NCI-H146 (cell line): Measurements from ENCODE around the gene DGKD.

Source experiments
- DNase-seq: peaks from one replicate; lab custom pipeline; 2025; lab: John Stamatoyannopoulos, UW

Gene DGKD

DNA sequence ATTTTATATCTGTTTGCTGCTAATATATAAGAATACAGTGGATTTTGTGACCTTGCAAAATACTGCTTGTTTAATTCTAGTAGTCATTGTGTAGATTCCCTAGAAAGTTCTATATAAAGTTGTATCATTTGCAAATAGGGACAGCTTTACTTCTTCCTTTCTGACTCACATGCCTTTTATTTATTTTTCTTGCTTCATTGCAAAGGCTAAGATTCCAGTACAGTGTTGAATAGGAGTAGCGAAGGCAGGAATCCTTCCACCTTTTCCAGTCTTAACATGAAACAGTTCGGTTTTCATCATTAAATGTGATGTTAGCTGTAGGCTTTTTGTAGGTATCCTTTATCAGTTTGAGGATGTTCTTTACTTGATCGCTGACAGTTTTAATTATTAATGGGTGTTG is 58.1 kb downstream of the DGKD start:
- no peak for DNase-seq

DNA sequence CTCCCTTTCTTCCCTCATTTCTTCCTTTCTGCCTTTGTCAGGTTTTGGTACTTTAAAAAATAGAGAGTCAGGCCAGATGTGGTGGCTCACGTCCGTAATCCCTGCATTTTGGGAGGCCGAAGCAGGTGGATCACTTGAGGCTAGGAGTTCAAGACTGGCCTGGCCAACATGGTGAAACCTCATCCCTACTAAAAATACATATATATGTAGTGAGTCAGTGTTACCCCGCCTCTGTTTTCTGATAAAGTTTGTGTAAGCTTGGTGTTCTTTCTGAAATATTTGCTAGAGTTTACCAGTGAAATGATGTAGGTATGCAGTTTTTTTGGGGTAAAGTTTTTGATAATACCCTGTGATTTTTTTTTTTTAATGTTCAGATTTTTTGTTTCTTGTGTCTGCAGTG is 58.8 kb downstream of the DGKD start:
- DNase-seq, result no peak

DNA sequence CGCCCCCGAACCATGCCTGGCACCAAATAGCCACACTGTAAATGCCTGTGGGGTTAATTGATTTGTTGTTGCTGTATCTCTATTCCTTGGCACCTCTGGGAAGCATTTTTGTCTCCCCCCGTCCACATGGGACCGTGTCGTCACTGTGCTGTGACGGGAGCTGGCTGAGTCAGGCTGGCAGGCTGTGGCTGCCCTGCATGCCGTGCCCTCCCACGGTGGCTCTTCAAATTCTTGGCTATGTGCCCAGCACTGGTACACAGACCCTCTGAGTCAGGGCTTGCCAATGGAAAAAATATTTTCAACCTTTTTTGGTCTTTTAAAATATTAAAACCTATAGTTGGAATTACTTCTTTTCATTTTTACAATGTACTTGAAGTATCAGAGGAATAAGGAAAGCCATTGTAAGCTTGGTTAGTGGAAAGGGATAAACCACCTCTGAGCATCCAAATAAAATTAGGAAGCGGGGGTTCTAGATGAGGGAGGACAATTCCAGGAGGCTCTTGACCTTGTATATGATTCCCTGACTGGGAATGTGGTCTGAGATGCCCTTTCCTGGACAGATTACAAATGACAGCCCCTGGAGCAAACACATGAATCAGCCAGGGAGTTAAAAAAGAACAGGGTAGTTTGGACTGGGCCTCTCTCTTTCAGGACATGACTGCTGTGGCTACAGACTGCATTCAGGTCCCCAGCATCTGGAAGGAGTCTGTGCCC is 59.4 kb downstream of the DGKD start:
- no peak for DNase-seq

DNA sequence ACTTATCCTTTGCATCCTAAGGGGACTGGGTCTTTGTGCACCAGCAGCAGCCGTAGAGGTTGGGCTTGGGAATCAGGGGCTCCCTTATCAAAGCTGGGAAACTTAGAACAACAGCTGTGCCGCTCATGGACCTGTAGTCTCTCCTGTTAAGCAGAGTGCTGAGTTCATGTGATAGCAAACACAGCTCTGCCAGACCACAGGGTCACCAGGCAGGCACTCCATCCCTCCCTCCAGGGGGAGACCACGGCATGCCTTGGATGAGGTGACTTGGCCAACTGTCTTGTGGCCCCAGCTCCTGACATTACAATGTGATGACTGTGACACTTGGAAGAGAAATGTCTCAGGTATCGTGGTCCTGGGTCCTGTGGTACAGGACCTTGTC is 60.0 kb downstream of the DGKD start:
- DNase-seq, result no peak

DNA sequence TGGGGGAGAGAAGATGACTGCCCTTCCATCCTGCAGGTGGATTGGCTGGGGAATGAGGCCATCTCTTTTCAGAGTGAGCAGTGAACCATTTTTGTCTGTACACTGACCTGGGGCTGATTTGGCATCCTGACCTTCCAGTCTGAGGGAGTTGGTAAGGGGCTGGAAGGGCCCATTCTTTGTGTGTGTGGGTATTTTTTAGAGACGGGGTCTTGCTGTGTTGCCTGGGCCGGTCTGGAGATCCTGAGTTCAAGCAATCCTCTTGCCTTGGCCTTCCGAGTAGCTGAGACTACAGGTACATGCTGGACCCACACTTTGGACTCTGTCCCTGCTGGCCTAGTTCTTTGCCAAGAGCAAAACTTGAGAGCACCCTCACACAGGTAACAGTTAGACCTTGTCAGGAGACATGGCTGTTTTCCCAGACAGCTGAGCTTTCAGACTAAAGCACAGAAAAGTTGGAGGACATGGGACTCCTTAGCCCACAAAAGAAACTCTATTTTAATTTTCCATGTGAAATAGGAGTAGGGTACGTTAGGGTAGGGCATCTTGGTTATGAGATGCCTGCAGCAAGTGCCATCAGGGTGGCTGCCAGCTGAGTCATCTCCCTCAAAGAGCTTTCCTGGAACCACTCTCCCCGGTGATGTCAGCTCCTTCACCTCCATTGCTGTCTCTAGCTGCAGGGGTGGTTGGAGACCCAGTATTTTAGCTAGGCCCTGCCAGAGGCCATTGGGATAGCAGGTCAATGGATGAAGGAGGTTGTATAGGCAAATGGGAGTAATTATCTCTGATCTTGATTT is 60.7 kb downstream of the DGKD start:
- DNase-seq, result no peak

DNA sequence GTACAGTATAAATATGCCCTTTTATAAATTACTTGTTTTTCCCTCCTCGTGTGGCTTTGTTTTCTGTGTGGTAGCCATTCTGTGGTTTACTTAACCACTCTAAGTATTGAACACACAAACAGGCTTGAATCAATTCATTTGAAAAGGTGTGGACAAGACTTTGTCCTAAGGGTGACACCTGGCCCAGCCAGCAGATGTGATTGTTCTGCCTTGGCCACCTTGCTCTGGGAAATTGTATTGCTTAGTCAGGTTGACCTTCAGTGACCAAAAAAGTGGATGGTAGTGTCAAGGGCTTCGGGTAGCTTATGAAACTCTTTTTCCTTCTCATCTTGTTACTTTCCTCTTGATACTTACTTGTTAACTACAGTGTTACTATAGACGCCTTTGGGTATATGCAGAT is 61.9 kb downstream of the DGKD start:
- no peak for DNase-seq

DNA sequence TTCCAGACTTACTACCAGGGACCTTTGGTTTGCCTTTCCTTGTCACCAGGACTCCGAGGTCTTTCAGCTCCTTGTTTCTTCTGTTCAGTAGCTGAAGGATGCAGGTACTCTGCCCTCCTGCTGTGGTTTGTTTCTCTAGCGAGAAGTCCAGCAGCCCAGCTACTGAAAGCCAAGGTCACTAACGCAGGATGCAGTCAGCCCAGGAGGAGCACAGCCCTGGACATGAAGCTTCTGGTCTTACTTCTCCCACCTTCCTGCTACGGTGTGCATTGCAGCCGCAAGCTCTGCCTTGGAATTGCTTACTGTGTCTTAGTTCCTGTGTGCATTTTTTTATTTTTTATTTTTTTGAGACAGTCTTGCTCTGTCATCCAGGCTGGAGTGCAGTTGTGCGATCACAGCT is 62.4 kb downstream of the DGKD start:
- DNase-seq, result no peak

DNA sequence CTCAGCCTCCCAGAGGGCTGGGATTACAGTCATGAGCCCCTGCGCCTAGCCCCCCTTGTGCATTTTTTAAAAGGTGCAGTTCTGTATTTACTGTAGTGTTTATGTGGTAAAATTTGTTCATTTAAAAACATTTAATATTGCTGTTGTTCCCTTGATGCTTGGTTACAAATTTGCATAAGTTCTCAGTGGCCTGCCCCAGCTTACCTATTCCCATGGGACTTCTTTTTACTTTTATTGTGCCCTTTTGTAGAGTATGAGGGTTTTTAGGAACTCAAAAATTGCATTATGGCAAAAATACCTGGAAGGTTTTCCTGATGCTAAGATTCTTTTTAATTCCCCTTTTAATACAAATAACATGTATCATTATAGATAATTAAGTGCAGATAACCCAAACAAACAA is 63.0 kb downstream of the DGKD start:
- no peak for DNase-seq

DNA sequence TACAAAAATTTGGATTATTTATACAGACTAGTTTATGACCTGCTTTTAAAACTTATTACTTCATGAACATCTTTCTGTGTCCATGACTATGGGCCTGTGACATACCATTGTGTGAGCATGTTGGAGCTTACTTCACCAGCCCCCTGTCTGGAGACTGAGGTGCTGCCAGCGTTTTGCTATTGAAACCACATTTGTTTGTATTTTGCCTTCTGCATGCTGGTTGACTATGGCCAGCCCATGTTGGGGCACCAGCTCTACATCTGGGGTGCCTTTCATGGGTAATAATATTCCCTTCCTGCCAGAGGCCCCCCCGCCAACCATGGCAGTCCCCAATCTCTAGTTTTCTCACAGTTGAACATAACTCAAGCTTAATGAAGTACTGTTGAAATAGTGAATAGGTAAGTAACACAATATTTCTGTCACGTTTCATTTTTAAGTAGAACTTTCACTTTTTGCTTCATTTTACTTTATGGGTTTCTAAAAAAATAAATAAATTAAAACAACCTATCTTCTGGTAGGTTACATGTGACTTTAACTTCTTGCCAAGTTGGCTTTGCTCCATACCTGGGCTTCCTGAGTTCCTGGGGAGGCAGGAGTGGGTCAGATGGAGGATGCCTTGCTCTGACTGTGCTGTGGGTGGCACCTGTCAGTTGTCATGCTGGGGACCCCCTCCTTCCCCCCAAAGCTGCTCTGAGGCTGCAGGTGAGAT is 63.9 kb downstream of the DGKD start:
- DNase-seq, result no peak

DNA sequence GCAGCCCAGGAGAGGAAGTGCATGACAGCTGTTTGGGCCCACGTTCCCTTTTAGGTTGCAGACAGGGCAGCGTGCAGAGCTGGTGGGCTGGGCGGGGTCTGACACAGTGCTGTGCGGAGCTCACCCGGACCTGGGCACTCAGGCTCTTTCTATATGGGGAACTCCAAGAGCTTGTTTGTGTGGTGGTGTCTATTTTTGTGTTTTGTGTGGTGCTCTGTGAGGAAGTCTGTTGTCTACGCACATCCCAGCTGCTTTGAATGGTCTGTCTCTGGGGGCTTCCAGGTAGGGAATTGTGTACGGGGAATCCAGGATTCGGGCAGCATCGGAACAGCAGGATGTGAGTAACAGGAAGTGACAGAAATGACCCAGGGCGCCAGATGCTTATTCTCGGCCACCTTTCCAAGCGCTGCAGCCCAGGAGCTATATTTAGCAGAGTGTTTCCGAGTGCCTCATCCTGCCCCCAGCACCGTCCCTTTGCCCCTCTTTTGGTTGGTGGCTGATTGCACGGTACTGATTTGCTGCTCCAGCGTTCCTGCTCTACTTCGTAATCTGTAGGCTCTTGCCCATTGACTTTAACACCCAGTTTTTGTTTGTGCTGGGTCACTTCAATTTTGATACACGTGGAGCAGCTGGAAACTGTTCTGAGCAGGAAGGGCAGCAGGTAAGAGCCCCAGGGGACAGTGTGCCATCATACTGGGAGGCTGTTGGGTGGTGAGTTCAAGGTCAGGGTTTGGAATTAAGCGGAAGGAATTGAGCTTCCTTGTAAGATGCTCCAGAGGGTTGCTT is 64.7 kb downstream of the DGKD start:
- no peak for DNase-seq

DNA sequence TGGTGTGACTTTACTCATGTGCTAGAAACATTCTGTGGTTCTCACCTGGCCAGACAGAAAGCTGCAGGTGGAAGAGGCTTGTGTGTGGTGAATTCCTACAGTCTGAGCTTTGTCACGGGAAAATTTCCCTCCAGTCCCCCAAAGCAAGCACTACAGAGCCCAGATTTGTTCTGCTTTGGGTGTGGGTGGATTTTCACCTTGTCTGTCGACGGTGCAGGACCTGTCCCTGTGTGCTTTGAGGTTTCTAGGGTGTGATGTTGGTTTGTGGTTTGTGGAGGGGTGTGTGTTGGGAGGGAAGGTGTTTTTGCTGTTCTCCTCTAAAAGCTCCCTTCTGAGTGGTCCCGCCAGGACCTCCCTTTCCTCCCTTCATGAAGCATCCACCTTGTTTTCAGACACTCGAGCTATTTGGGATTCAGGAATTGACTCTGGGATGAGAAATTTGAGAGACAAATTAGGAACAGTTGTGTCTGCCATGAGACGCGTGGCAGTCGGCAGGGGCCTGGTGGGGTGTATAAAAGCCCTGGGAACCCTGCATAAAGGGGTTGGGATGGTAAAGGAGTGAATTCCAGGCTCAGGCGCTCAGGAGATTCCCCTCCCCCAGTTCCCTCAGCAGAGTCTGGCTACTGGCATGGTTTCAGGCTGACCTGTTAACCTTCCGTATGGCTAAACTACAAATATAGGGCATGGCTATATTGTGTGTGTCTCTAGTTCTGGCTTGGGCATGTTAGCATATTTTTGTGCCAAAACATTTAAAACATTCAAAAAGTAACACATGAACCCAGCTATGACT is 65.5 kb downstream of the DGKD start:
- no peak for DNase-seq

DNA sequence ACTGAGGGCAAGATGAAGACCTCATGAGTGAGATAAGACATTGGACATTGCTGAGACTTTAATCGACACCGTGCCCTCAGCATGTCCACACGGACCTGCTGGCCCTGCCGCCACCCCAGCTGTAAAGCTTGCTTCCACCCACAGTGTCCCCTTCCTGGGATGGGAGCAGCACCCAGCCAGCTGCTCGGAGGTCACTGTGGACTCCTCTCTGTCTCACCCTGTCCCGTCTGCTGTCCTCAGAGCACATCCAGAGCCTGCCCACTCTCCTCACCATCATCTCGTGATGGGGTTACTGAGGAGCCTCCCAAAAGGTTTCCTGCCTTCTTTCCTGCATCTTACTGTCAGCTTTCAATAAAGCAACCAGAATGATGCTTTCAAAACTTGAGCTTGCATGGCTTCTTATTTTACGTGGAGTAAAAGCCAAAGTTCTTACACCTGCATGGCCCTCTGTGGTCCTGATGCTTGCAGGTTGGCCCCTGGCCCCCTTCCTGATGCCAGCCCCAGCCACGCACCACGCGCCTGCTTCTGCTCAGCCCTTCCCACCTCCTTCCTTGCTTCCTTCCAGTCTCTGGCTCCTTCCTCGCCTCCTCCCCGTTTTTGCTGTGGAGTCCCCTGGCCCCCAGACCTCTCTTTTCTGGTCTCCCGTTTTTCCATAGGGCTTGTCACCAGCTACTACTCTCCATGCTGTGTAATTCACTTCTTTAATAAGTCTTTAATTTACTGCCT is 67.0 kb downstream of the DGKD start:
- DNase-seq, result no peak

DNA sequence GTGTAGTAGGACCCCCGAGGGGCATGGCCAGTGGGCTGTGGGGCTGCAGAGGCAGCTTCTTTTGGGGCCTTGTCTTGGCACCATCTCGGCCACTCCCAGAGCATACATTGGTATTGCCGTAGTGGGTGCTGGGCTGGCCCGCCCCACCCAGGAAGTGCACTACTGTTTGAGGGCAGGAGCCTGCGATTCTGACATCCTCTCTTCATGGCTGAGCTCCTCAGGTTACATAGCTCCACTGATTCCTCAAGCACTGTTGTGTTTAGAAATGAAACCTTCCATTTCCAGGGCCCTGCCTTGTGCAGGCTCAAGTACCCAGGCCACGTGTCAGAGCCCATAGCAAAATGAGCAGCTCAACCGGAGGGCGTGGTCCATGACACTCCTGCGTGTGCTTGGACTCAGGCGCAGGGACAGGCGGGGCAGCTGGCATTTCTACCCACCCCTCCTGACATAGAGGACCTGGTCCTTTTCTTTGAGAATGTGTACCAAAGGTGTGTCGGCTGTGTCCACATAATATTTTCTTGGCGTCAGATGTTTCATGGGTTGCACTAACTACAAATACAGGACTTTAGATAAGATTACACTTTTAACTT is 67.9 kb downstream of the DGKD start:
- DNase-seq, result no peak

DNA sequence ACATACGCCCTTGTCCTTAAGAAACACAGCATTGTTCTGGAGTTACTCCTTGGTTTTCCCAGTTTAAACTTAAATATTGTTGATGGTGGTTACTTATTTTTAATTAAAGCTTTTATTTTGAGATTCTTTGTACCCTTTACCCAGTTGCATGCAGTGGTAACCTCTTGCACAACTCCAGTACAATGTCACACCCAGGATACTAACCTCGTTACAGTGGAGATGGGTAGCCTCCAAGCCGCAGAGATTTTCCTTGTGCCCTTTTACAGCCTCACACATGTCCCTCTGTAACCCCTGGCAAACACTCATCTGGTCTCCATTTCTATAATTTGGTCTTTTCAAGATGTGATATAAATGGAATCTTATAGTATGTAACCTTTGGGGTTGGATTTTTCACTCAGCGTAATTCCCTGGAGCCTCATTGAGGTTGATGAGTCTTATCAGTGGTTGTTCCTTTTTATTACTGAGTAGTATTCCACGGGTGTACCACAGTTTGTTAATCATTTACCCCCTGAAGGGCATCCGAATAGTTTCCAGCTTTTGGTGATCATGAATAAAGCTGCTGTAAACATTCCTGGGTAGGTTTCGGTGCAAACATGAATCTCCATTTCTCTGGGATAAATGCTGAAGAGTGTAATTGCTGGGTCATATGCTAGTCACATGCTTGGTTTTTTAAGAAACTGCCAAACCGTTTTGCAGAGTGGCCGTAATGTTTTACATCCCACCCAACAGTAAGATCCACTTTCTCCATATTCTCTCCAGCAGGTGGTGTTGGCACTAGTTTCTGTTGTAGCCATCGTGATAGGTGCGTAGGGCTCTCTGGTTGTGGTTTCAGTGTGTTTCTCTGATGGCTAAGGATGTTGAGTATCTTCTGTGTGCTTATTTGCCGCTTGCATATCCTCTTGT is 68.6 kb downstream of the DGKD start:
- no peak for DNase-seq

DNA sequence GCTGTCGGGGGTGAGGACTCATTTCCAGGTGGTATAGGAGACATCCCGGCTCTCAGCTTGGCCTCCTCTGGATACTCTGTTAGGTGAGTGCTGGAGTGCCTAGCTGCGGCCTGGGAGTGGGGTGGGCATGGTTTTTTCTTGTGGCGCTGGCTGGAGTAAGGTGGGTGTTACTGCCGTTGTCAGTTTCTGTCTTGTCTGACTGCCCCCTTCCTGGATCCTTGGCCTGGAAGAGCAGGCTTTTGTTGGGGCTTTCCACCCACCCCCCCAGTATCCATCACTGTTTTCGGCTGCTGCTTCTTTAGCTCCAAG is 69.2 kb downstream of the DGKD start:
- no peak for DNase-seq

DNA sequence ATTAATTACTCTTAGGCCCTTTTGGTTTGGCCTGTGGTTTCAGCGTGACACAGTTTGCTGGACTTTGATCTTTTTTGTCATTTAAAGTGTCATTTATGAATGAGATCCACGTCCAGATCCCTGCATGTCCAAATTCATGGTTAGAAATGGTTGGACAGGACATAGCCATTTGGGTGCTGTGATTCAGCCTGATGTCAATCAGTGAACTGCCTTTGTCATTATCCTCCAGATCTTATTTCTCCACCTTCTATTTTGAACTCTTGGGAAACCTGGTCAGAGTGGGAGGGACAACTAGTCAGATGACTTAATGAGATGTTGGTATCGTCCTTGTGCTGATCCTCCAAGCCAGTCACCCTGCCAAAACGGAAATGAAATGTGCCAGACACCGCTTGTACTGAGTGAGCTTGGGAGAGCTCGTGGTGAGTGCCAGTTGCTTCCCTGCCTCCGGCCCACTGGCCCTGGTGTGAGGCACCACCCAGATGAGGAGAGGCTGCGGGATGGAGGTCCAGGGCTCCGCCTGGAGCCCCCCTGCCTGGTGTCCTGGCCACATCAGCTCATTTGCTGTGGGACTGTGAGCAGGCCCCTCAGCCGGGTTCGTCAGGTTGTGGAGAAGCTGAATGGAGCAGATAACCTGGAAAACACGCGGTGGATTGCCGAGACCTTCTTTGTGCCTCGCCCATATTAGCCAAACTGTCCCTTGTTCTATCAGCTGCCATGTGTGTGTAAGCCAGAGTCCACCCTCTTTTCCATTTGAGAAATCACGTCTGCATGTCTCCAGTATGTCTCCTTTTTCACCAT is 70.1 kb downstream of the DGKD start:
- DNase-seq, result no peak

DNA sequence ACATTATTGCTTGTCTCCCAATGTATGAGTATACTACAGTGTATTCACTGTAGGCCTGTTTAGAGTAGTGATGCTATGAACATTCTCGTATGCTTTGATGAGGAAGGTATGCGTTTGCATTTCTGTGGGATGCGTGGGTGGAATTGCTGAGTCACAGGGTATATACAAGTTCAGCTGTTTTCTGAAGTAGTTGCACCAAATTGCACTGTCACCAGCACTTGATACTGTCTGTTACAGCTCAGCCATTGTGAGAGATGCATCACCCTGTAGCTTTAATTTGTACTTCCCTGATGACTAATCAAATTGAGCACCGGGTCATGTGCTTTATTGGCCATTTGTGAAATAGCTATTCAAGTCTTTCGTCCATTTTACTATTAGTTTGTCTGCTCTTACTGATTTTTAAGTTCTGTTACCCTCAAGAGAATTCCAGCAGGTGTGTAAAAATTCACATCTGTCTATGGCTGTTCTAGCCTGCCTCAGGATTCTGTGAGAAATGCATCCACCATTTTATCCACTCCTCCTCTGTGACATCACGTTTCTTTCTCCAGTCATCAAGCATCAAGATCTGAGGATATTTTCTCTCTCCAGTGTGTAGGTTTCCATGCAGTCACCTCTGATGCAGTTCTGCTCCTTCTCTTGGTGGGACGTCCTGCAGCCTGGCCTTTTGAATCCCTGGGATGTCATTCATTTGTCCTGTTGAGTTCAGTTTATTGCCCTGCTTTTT is 72.5 kb downstream of the DGKD start:
- no peak for DNase-seq

DNA sequence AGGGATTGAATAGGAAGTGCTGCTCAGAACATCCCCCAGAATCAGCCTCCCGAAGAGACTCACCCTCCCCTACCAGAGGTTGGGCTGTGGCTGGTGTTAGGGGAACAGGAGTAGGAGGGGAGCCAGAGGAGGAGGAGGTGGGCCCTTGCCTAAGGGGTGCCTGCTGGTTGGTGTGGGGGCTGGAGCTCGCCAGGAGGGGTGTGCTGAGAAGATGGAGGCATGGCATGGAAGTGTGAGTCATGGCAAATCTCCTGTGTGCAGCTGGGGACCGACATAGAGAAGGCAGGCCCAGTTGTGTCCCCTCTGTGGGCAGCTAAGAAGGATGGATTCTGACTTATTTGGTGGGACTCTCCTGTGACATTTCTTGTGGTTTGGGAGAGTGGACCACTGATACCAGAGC is 73.7 kb downstream of the DGKD start:
- DNase-seq, result no peak
